ENCODE data around the gene VRK2. TPM values are rescaled to one million over a fixed set of nuclear protein-coding genes. Genes with fewer than 3 reads are reported as not detected.

Gene VRK2
- polyA plus RNA-seq, 1 donor from 2014 or later: 0.45 TPM

DNA sequence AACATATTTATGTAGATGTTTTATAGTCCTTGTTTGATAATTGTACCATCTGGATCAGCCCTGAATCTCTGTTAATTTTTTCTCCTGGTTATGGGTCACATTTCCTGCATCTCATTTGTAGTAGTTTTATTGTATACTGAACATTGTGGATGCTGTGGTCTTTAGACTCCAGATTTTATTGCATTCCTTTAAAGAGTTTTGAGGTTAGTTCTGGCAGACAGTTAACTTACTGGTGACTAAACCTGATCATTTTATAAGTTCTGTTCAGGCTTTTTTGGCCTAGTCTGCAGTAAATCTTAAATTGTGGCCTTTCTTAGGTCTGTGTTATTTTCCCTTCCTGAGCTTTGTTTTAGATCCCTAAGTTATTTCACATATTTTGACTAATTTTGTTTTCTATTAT lies 110.2 kb downstream of the VRK2 start:
- no peak overlapping the region for H3K4me2 ChIP-seq (ENCODE audit: low read length)
- no peaks in the 10 kb centered on the region for H3K36me3 ChIP-seq (ENCODE audit: insufficient read depth, low read length)
- H2AFZ ChIP-seq (ENCODE audit: low read depth, low read length): no peak overlapping the region
- no peaks in the 10 kb centered on the region for H3K79me2 ChIP-seq (replicated peaks; ENCODE audit: insufficient read depth, low read length)
- no peaks in the 10 kb centered on the region for H3K9me2 ChIP-seq (ENCODE audit: insufficient read depth, low read length)
- H3K9me3 ChIP-seq (ENCODE audit: low read length): no peaks in the 10 kb centered on the region
- H3K4me3 ChIP-seq (ENCODE audit: low read length): no peak overlapping the region
- TF ChIP-seq EZH2 (IDR thresholded peaks at IDR 0.05; ENCODE audit: borderline replicate concordance, insufficient read depth, low read length, poor library complexity, severe bottlenecking) (no peak), SMC3 (conservative IDR thresholded peaks at IDR 0.05; ENCODE audit: poor library complexity) (no peak), EP300 (conservative IDR thresholded peaks at IDR 0.05; ENCODE audit: poor library complexity, severe bottlenecking) (no peak), POLR2AphosphoS5 (IDR thresholded peaks at IDR 0.05) (no peak), MXI1 (conservative IDR thresholded peaks at IDR 0.05; ENCODE audit: poor library complexity, severe bottlenecking) (no peak), TAF1 (IDR thresholded peaks at IDR 0.05; ENCODE audit: low read depth) (no peak), RAD21 (conservative IDR thresholded peaks at IDR 0.05) (no peak)
- TF ChIP-seq, protein P1, sequence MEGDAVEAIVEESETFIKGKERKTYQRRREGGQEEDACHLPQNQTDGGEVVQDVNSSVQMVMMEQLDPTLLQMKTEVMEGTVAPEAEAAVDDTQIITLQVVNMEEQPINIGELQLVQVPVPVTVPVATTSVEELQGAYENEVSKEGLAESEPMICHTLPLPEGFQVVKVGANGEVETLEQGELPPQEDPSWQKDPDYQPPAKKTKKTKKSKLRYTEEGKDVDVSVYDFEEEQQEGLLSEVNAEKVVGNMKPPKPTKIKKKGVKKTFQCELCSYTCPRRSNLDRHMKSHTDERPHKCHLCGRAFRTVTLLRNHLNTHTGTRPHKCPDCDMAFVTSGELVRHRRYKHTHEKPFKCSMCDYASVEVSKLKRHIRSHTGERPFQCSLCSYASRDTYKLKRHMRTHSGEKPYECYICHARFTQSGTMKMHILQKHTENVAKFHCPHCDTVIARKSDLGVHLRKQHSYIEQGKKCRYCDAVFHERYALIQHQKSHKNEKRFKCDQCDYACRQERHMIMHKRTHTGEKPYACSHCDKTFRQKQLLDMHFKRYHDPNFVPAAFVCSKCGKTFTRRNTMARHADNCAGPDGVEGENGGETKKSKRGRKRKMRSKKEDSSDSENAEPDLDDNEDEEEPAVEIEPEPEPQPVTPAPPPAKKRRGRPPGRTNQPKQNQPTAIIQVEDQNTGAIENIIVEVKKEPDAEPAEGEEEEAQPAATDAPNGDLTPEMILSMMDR (IDR thresholded peaks at IDR 0.05; ENCODE audit: poor library complexity, severe bottlenecking): no peak
- TF ChIP-seq, protein P2, sequence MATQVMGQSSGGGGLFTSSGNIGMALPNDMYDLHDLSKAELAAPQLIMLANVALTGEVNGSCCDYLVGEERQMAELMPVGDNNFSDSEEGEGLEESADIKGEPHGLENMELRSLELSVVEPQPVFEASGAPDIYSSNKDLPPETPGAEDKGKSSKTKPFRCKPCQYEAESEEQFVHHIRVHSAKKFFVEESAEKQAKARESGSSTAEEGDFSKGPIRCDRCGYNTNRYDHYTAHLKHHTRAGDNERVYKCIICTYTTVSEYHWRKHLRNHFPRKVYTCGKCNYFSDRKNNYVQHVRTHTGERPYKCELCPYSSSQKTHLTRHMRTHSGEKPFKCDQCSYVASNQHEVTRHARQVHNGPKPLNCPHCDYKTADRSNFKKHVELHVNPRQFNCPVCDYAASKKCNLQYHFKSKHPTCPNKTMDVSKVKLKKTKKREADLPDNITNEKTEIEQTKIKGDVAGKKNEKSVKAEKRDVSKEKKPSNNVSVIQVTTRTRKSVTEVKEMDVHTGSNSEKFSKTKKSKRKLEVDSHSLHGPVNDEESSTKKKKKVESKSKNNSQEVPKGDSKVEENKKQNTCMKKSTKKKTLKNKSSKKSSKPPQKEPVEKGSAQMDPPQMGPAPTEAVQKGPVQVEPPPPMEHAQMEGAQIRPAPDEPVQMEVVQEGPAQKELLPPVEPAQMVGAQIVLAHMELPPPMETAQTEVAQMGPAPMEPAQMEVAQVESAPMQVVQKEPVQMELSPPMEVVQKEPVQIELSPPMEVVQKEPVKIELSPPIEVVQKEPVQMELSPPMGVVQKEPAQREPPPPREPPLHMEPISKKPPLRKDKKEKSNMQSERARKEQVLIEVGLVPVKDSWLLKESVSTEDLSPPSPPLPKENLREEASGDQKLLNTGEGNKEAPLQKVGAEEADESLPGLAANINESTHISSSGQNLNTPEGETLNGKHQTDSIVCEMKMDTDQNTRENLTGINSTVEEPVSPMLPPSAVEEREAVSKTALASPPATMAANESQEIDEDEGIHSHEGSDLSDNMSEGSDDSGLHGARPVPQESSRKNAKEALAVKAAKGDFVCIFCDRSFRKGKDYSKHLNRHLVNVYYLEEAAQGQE (IDR thresholded peaks at IDR 0.05; ENCODE audit: borderline replicate concordance): no peak
- no peak overlapping the region for H3K27ac ChIP-seq (ENCODE audit: low read length)
- H3F3A ChIP-seq (ENCODE audit: insufficient read depth, low read length, poor library complexity, severe bottlenecking): no peaks in the 10 kb centered on the region
- H3K9ac ChIP-seq (ENCODE audit: low read length): no peak overlapping the region
- no peaks in the 10 kb centered on the region for H3K27me3 ChIP-seq (ENCODE audit: insufficient read depth, low read depth, low read length)
- H4K20me1 ChIP-seq (ENCODE audit: insufficient read depth): no peaks in the 10 kb centered on the region

DNA sequence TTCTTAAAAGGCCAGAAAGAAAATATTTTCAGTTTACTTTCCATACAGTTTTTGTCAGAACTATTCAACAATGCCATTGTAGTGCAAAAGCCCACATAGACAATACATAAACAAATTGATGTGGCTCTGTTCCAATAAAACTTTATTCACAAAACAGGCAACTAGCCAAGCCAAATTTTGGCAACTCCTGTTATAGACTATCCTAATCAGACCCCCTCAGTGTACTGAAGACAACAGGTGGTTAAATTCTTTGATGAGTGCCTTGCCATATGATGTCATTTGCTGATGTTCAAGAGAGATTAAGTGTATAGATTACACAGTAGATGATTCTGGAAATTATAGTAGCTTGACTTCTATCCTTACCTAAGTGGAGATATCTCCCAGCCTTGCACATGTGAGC lies 111.1 kb downstream of the VRK2 start:
- Histone ChIP-seq H3K36me3 (ENCODE audit: insufficient read depth, low read length) (no peaks in the 10 kb centered on the region), H3K9me2 (ENCODE audit: insufficient read depth, low read length) (no peaks in the 10 kb centered on the region), H2AFZ (ENCODE audit: low read depth, low read length) (no peak overlapping the region), H4K20me1 (ENCODE audit: insufficient read depth) (no peaks in the 10 kb centered on the region), H3K27ac (ENCODE audit: low read length) (no peak overlapping the region), H3K79me2 (replicated peaks; ENCODE audit: insufficient read depth, low read length) (no peaks in the 10 kb centered on the region), H3F3A (ENCODE audit: insufficient read depth, low read length, poor library complexity, severe bottlenecking) (no peaks in the 10 kb centered on the region), H3K27me3 (ENCODE audit: insufficient read depth, low read depth, low read length) (no peaks in the 10 kb centered on the region), H3K9me3 (ENCODE audit: low read length) (no peaks in the 10 kb centered on the region), H3K9ac (ENCODE audit: low read length) (no peak overlapping the region), H3K4me3 (ENCODE audit: low read length) (no peak overlapping the region), H3K4me2 (ENCODE audit: low read length) (no peak overlapping the region)
- TF ChIP-seq POLR2AphosphoS5 (IDR thresholded peaks at IDR 0.05) (no peak), TAF1 (IDR thresholded peaks at IDR 0.05; ENCODE audit: low read depth) (no peak), RAD21 (conservative IDR thresholded peaks at IDR 0.05) (no peak), EP300 (conservative IDR thresholded peaks at IDR 0.05; ENCODE audit: poor library complexity, severe bottlenecking) (no peak), MXI1 (conservative IDR thresholded peaks at IDR 0.05; ENCODE audit: poor library complexity, severe bottlenecking) (no peak), EZH2 (IDR thresholded peaks at IDR 0.05; ENCODE audit: borderline replicate concordance, insufficient read depth, low read length, poor library complexity, severe bottlenecking) (no peak), SMC3 (conservative IDR thresholded peaks at IDR 0.05; ENCODE audit: poor library complexity) (no peak)
- TF ChIP-seq, protein P2 (IDR thresholded peaks at IDR 0.05; ENCODE audit: borderline replicate concordance): no peak
- TF ChIP-seq, protein P1 (IDR thresholded peaks at IDR 0.05; ENCODE audit: poor library complexity, severe bottlenecking): no peak
